ENCODE data around the gene SORCS3. TPM values are rescaled to one million over a fixed set of nuclear protein-coding genes. Genes with fewer than 3 reads are reported as not detected.

Gene SORCS3
- total and polyA plus RNA-seq, 10 of the 15 experiments (the other 5 are each of a cell fraction or from before 2014, with no cell fraction given), result 0.01 to 0.04 (median 0.02) TPM; not detected in 7

GRCh38 chr10:105001269-105001668, 360.2 kb downstream of the SORCS3 start:
- ChIA-PET RAD21 (ENCODE audit: unreplicated experiment) (no interaction called here), POLR2A (no interaction called here), CTCF (no interaction called here), SMC1A (ENCODE audit: uncharacterized antibody, unreplicated experiment) (no interaction called here)
- FAIRE-seq (no peak), ATAC-seq (no peak), DNase-seq (ENCODE audit: low read depth, low spot score) (no peak)
- Histone ChIP-seq H3K79me2 (ENCODE audit: control insufficient read depth, insufficient read depth, low read length) (no peaks in the 10 kb centered on the region), H4K20me1 (ENCODE audit: control insufficient read depth, insufficient read depth) (no peaks in the 10 kb centered on the region), H3K4me1 (ENCODE audit: control insufficient read depth, insufficient read depth, low read length) (no peaks in the 10 kb centered on the region), H3K36me3 (ENCODE audit: control insufficient read depth in 2 of 2, insufficient read depth in 2 of 2, low read length in 1 of 2) (no peaks in the 10 kb centered on the region), H3K9ac (ENCODE audit: control insufficient read depth, insufficient read depth, low read length) (no peak overlapping the region), H3K4me2 (ENCODE audit: control insufficient read depth, insufficient read depth) (no peak overlapping the region), H3K4me3 (no peak overlapping the region), H3K9me3 (replicated peaks; ENCODE audit: control insufficient read depth, insufficient read depth, low read length) (no peaks in the 10 kb centered on the region), H2AFZ (ENCODE audit: control insufficient read depth, low read depth, low read length) (no peak overlapping the region), H3K27ac (ENCODE audit: control insufficient read depth, insufficient read depth) (no peak overlapping the region), H3K27me3 (replicated peaks in 1 of 2; ENCODE audit: control insufficient read depth in 2 of 2, insufficient read depth in 2 of 2, low read length in 1 of 2) (no peaks in the 10 kb centered on the region)
- WGBS (ENCODE audit: insufficient coverage, insufficient replicate concordance, low lambda C conversion rate, missing lambda C conversion rate), result 15% methylated on average over 2 of the region's 2 CpGs
- BruUV-seq (replicated peaks), result no TSS peak
- intact Hi-C loops (cut with micrococcal nuclease; ENCODE audit: unreplicated experiment), result no loop called here
- in situ Hi-C loops (cut with MboI), result no loop called here
- no peak for TF ChIP-seq NR2F1 (conservative IDR thresholded peaks at IDR 0.05)
- TF ChIP-seq RAD21 (IDR thresholded peaks at IDR 0.05; ENCODE audit: insufficient read depth, low read depth, low read length), result no peak
- no peak for TF ChIP-seq PML (IDR thresholded peaks at IDR 0.05; ENCODE audit: low read length)
- TF ChIP-seq ZBTB11 (CRISPR knock-in tag; IDR thresholded peaks at IDR 0.05), result no peak
- no peak for TF ChIP-seq NR2C2 (IDR thresholded peaks at IDR 0.05; ENCODE audit: borderline replicate concordance, control insufficient read depth, insufficient read length, low read depth)
- TF ChIP-seq, protein P1, sequence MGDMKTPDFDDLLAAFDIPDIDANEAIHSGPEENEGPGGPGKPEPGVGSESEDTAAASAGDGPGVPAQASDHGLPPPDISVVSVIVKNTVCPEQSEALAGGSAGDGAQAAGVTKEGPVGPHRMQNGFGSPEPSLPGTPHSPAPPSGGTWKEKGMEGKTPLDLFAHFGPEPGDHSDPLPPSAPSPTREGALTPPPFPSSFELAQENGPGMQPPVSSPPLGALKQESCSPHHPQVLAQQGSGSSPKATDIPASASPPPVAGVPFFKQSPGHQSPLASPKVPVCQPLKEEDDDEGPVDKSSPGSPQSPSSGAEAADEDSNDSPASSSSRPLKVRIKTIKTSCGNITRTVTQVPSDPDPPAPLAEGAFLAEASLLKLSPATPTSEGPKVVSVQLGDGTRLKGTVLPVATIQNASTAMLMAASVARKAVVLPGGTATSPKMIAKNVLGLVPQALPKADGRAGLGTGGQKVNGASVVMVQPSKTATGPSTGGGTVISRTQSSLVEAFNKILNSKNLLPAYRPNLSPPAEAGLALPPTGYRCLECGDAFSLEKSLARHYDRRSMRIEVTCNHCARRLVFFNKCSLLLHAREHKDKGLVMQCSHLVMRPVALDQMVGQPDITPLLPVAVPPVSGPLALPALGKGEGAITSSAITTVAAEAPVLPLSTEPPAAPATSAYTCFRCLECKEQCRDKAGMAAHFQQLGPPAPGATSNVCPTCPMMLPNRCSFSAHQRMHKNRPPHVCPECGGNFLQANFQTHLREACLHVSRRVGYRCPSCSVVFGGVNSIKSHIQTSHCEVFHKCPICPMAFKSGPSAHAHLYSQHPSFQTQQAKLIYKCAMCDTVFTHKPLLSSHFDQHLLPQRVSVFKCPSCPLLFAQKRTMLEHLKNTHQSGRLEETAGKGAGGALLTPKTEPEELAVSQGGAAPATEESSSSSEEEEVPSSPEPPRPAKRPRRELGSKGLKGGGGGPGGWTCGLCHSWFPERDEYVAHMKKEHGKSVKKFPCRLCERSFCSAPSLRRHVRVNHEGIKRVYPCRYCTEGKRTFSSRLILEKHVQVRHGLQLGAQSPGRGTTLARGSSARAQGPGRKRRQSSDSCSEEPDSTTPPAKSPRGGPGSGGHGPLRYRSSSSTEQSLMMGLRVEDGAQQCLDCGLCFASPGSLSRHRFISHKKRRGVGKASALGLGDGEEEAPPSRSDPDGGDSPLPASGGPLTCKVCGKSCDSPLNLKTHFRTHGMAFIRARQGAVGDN (IDR thresholded peaks at IDR 0.05), result no peak
- TF ChIP-seq BCL3 (IDR thresholded peaks at IDR 0.05; ENCODE audit: borderline replicate concordance, insufficient read depth, low read depth, low read length, poor library complexity, severe bottlenecking), result no peak
- no peak for TF ChIP-seq ATF7 (IDR thresholded peaks at IDR 0.05; ENCODE audit: low read depth)
- no peak for TF ChIP-seq ZNF217 (IDR thresholded peaks at IDR 0.05)
- no peak for TF ChIP-seq HDGF (IDR thresholded peaks at IDR 0.05)
- no peak for TF ChIP-seq MYC (IDR thresholded peaks at IDR 0.05; ENCODE audit: insufficient read depth, insufficient read length, insufficient replicate concordance, low read length, severe bottlenecking)
- TF ChIP-seq CHD2 (IDR thresholded peaks at IDR 0.05; ENCODE audit: borderline replicate concordance, low read depth, low read length), result no peak
- no peak for TF ChIP-seq ZNF384 (IDR thresholded peaks at IDR 0.05; ENCODE audit: borderline replicate concordance, low read depth, low read length)
- no peak for TF ChIP-seq IRF4 (IDR thresholded peaks at IDR 0.05; ENCODE audit: low read depth, low read length)
- no peak for TF ChIP-seq FOS (IDR thresholded peaks at IDR 0.05; ENCODE audit: borderline replicate concordance, extremely low read depth, insufficient read length)
- TF ChIP-seq JUNB (IDR thresholded peaks at IDR 0.05), result no peak
- TF ChIP-seq CBFB (IDR thresholded peaks at IDR 0.05; ENCODE audit: low read depth), result no peak
- no peak for TF ChIP-seq RB1 (IDR thresholded peaks at IDR 0.05; ENCODE audit: borderline replicate concordance)

Data from GM12878 (cell line).